Measurements from ENCODE around the gene OR8B12. TPM values are rescaled to one million over a fixed set of nuclear protein-coding genes. Genes with fewer than 3 reads are reported as not detected.
"Not testable (repeated sequence)": the region's sequence is repeated elsewhere in the genome, so short reads cannot be mapped to it uniquely, and the experiment has no call there.

The OR8B12 gene
- total RNA-seq, 1 donor from 2014 or later = not detected

DNA sequence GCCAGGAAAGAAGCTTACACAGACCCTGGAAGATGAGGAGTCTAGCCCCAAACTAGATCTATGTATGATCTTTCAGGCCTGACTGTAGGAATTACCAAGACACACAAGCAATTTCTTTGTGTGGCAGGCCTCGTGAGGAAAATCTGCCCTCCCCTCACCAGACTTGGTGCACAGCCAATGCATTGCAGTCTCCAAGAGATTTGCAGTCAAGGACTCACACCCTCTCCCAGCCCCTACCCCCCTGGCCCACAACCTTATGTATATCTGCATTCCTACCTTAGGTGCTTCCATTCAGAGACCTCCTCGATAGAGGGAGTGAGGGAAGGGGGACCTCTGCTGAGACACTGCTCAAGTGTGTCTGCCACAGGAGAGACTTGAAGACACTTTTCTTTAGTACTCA, 9.8 kb downstream of the OR8B12 start:
- no peak for DNase-seq (ENCODE audit: low read depth, low spot score)

DNA sequence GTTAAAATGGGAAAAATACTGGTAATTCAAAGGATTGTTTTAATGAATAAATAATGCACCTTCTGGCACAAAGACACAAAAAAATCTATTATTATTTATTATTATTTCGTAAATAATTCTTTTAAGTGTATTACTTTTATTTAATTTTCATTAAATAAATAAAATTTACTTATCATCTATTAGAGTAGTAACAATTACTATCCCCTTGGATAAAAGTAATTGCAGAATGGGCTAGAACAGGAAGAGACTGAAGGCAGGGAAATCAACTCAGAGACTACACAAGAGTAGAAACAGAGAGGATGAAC, 23.0 kb downstream of the OR8B12 start:
- DNase-seq (ENCODE audit: low read depth, low spot score) = no peak

DNA sequence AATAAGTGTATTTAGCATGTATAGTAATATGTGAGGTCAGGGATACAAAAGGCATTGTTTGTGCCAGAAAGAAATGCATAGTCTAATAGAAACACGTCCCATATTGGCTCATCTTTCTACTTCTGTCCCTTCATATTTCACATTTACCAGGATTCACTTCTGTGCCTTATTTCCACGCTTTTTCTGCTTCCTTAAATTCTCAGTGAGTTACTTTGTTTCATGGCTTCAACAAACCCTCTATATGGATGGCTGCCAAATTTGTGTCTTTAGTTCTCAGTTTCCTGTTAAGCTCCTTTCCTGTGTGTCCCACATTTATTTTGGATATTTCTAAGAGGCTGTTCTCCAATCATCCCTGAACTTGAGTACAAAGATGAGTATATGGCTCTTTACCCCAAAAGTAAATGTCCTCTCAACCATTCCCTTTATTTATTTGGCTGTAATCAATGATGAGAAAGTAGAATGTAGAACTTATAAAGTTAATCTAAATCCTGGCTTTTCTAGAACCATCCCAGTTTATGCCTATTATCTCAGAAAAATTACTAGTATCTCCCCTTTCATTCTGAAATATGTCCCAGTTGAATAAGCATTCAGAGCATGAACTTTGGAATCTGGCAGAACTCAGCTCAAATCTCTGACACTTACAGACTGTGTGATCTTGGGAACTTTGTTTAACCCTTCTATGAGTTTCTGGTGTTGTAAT, 23.5 kb downstream of the OR8B12 start:
- DNase-seq (ENCODE audit: low read depth, low spot score) = no peak

DNA sequence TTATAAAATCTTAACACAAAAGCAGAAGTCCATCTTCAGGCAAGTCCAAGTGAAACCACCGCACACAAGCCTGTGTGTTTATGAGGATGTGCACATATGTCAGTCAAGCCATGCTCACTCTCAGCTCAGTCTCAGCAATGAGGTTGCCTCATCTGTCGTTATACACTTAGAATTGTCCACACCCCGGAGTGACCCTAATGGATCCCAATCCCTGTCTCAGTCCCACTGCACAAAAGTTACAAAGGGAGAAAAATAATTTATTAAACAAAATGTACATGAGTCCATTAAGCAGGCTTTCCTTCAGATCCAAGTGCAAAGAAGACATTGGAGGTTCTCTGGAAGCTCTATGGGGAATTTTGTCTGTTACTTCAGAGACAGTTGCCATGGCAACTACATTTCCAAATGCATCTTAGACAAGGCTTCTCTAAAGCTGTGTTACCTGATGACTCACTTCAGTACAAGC, 24.4 kb downstream of the OR8B12 start:
- DNase-seq (ENCODE audit: low read depth, low spot score) = no peak

DNA sequence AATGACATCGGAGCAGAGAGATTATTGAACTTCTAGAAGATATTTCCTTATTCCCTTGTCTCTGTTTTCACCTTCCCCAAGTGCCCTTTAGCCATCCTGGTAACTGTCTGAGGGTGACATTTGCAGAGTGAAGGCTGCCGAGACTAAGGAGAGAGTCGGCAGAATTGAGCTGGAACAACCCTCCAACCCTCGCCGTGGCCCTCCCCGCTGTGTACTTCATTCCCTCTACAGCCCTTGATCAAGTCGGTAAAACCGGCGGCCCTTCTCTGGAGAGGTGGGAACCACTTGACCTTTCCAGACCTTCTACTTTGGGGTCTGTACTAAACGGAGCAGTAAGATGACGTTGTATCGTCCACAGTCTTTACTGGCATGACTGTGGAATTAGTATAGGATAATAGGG, 26.1 kb downstream of the OR8B12 start:
- DNase-seq (ENCODE audit: low read depth, low spot score) = no peak

DNA sequence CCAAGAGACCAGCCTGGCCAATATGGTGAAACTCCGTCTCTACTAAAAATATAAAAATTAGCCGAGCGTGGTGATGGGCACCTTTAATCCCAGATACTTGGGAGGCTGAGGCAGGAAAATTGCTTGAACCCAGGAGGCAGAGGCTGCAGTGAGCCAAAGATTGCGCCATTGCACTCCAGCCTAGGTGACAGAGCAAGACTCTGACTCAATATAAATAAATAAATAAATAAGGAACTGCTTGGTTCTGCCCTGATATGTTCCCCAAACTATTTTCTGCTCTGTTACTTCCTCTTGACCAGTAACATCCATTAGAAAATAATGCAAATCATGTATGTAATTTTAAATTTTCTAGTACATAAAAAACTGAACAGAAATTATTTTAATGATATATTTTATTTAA, 28.8 kb downstream of the OR8B12 start:
- not testable (repeated sequence) for DNase-seq (ENCODE audit: low read depth, low spot score)

DNA sequence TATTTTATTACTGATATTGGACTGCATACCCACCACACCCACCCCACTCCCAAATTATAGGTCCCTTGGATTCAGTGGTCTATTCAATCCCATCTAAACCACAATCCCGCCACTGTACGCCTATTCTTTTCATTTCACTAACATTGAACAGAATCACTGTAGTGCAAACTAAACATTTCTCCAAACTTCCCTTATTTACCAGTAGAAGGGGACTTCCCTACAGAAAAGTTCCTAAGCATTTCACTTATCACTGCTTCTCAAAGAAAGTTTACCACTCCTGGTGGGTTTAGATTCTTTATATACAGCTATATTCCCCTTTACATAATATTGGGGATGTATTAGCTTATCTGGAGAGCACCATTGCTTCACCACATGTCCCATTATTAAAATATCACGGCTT, 29.3 kb downstream of the OR8B12 start:
- DNase-seq (ENCODE audit: low read depth, low spot score) = no peak

DNA sequence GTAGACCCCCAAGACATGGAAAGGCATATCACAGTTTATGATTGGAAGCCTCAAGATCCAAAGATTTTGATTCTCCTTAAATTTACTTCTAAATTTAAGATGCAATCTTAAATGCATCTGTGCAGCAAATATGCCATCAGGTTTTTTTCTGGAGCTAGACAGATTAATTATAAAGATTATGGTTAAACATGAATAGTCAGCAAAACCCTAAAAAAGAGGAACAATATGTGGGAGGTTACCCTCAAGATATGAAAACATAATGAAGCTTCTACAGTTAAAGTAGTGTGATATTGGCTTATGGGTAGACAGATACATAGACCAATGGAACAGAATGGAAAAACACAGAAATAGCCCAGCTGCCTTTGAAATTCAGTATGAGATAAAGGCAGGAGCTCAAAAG, 31.7 kb downstream of the OR8B12 start:
- DNase-seq (ENCODE audit: low read depth, low spot score) = no peak

DNA sequence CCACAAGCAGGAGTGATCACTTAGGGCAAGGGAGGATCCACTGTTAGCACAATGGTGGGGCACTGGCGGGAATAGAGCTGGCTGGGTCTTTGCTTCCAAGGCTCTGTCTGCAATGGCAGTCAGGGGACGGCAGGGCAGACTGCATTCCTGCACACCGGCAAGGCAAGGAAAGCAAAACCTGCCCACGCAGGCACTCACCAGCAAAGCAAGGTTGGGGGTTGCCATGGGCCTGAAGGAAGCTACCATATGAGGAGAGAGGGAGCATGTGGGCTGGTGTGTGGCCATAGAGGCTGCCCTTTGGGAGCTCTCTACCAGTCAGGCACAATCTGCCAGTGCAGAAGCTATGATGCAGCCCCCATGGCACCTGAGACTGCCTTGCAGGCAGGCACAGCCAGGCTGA, 33.2 kb downstream of the OR8B12 start:
- no peak for DNase-seq (ENCODE audit: low read depth, low spot score)

DNA sequence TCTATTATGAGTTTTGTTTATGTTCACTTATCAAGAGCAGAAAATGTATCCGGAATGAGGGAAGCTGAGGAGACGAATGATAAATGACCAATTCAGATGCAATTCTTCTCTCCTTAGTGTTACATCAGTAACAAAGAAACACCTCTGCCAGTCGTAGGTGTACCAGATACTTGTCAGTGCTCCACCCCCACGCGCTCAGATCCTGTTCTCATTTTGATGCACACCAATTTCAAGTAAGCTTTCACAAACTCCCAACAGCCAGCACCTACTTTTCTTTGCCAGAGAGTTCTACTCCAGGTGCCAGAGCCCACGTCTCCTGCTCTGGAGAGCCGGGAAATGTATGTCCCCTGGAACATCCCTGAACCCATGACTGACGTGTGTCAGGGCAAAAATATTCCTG, 43.7 kb downstream of the OR8B12 start:
- DNase-seq (ENCODE audit: low read depth, low spot score) = no peak

DNA sequence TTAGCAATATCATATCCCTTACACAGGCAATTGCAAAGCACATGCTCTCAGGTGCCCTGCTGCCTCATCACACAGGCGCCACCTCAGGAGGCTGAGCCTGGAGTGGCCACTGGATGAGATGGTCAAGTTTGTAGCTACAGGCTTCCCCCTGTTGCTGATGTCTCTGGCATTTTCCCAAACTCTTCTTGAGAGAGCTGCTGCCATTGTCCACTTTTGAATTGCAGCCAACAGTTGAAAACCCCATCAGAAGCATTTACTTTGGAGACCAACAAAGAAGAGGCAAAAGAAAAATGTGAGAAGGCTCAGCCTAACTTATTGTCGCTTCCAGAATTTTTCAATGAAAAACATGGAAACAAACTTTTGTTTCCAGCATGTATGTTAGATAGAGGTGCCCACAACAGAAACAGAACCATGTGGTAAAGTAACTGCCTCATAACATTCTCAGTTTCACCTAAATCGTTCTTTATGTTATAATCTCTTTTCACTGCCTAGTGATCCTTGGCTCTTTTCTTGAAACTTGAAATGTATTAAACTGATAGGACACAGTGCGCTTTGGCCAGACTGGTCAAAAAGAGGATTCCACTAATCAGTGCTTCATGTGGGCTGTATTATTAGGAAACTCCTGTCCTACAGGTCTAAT, 50.3 kb downstream of the OR8B12 start:
- DNase-seq (ENCODE audit: low read depth, low spot score) = no peak

Other genes with a start within 250 kb of the OR8B12 start
- gene OR8D1, start 229.7 kb downstream of the OR8B12 start, total RNA-seq = not detected in 2 replicates
- not detected in 2 replicates for gene OR8D2, start 223.5 kb downstream of the OR8B12 start, total RNA-seq
- gene OR8B2, start 159.2 kb downstream of the OR8B12 start, total RNA-seq = not detected in 2 replicates
- gene OR8B3, start 144.6 kb downstream of the OR8B12 start, total RNA-seq = not detected in 2 replicates
- not detected in 2 replicates for gene OR8B4, start 118.8 kb downstream of the OR8B12 start, total RNA-seq
- not detected in 2 replicates for gene OR8B8, start 98.0 kb downstream of the OR8B12 start, total RNA-seq
- gene OR8A1, start 26.3 kb upstream of the OR8B12 start, total RNA-seq = not detected in 2 replicates
- gene PANX3, start 67.8 kb upstream of the OR8B12 start, total RNA-seq = not detected in 2 replicates
- gene TBRG1, start 79.2 kb upstream of the OR8B12 start, total RNA-seq = 16.1 and 19.4 TPM in 2 replicates
- gene SIAE, start 130.1 kb upstream of the OR8B12 start, total RNA-seq = 19.0 and 26.0 TPM in 2 replicates
- 6.3 and 6.8 TPM in 2 replicates for gene SPA17, start 130.2 kb upstream of the OR8B12 start, total RNA-seq
- gene NRGN, start 196.3 kb upstream of the OR8B12 start, total RNA-seq = 2.5 and 3.0 TPM in 2 replicates
- 0.26 and 0.42 TPM in 2 replicates for gene VSIG2, start 208.6 kb upstream of the OR8B12 start, total RNA-seq
- gene ESAM, start 218.6 kb upstream of the OR8B12 start, total RNA-seq = 85.7 and 102 TPM in 2 replicates